Hepatocyte (in vitro differentiated cells): Measurements from ENCODE around the gene KCNK6. TPM values are rescaled to one million over a fixed set of nuclear protein-coding genes. Genes with fewer than 3 reads are reported as not detected.
A peak's percentile ranks its signal among the peaks of the same experiment; 100 is the strongest.
"Not testable (repeated sequence)": the region's sequence is repeated elsewhere in the genome, so short reads cannot be mapped to it uniquely, and the experiment has no call there.

Experiments used
- DNase-seq: peaks from one replicate; pipeline ENCODE4 v3.0.0-alpha.2; 2016; ENCODE audit warnings: low spot score
- H2AFZ ChIP-seq: fragments of 200-600 bp; sonication (generic); 2 replicates; pipeline ENCODE4 v1.6.0; 2016; ENCODE audit warnings: antibody characterized with exemption, mild to moderate bottlenecking
- H3K27ac ChIP-seq: fragments of 200-600 bp; sonication (generic); 2 replicates; pipeline ENCODE4 v1.5.1; 2016; ENCODE audit warnings: mild to moderate bottlenecking
- H3K27me3 ChIP-seq: fragments of 200-600 bp; sonication (generic); 2 replicates; pipeline ENCODE4 v1.6.1; 2016
- H3K36me3 ChIP-seq: fragments of 200-600 bp; sonication (generic); replicated peaks from 2 replicates; pipeline ENCODE4 v1.5.1; 2016; ENCODE audit warnings: low read depth; ENCODE audit not compliant: insufficient read depth
- H3K4me1 ChIP-seq: fragments of 200-600 bp; sonication (generic); 2 replicates; pipeline ENCODE4 v1.5.1; 2016; ENCODE audit warnings: mild to moderate bottlenecking, moderate library complexity; ENCODE audit not compliant: insufficient read depth
- H3K4me2 ChIP-seq: fragments of 200-600 bp; sonication (generic); 2 replicates; pipeline ENCODE4 v1.6.0; 2016
- H3K4me3 ChIP-seq: fragments of 200-600 bp; sonication (generic); 2 replicates; pipeline ENCODE4 v1.5.1; 2016; ENCODE audit warnings: mild to moderate bottlenecking
- H3K79me2 ChIP-seq: fragments of 200-600 bp; sonication (generic); 2 replicates; pipeline ENCODE4 v1.6.0; 2017; ENCODE audit warnings: mild to moderate bottlenecking
- H3K9me2 ChIP-seq: fragments of 200-600 bp; sonication (generic); replicated peaks from 2 replicates; pipeline ENCODE4 v1.6.0; 2017; ENCODE audit warnings: mild to moderate bottlenecking; ENCODE audit not compliant: insufficient read depth
- H3K9me3 ChIP-seq: fragments of 200-600 bp; sonication (generic); 2 replicates; pipeline ENCODE4 v1.5.1; 2016; ENCODE audit warnings: low read depth, mild to moderate bottlenecking
- H4K20me1 ChIP-seq: fragments of 200-600 bp; sonication (generic); 2 replicates; pipeline ENCODE4 v1.6.0; 2016; ENCODE audit warnings: mild to moderate bottlenecking; ENCODE audit not compliant: insufficient read depth, poor library complexity, severe bottlenecking
- CTCF ChIP-seq: fragments of 200-600 bp; sonication (generic); IDR thresholded peaks from 2 replicates; pipeline ENCODE4 v1.5.1; 2016; ENCODE audit warnings: antibody characterized with exemption, mild to moderate bottlenecking; ENCODE audit not compliant: poor library complexity
- EZH2 ChIP-seq: fragments of 200-600 bp; sonication (generic); IDR thresholded peaks from 2 replicates; pipeline ENCODE4 v1.6.1; 2016; ENCODE audit warnings: antibody characterized with exemption, mild to moderate bottlenecking, borderline replicate concordance
- EZH2phosphoT487 ChIP-seq: fragments of 200-600 bp; sonication (generic); IDR thresholded peaks from one replicate; pipeline ENCODE4 v1.6.1; 2018; ENCODE audit warnings: antibody characterized with exemption, mild to moderate bottlenecking, low read depth, moderate library complexity; ENCODE audit not compliant: unreplicated experiment, severe bottlenecking
- WGBS: methylation state at CpG from one replicate; pipeline ENCODE4 v1.1.6; 2016; ENCODE audit warnings: low lambda C conversion rate; ENCODE audit errors: missing lambda C conversion rate; 5-methylcytosine and 5-hydroxymethylcytosine counted together
- polyA plus RNA-seq: library from polyadenylated mRNA; unstranded; fragments of >200 nt; fragmentation: Nextera tagmentation; extraction: Ambion mirVana; gene quantifications from 2 replicates; pipeline ENCODE4 v1.2.1, GENCODE V29; 2016
- total RNA-seq: library from RNA; depleted of rRNA; stranded (reverse); fragments of >200 nt; gene quantifications from 2 replicates; pipeline ENCODE4 v1.2.3, GENCODE V29; 2014

KCNK6 gene
- total and polyA plus RNA-seq, 2 experiments from 2014 or later, result 9.0 to 16.0 TPM

GRCh38 chr19:38335949-38336637, 16.4 kb downstream of the KCNK6 start:
- Histone ChIP-seq H2AFZ (peak overlapping the region; percentile 68), H4K20me1 (no peaks in the 10 kb centered on the region), H3K27ac (peak overlapping the region; percentile 97), H3K4me3 (peak overlapping the region; percentile 83), H3K4me1 (peaks cover 6% of the 10 kb centered on the region), H3K79me2 (peaks cover 6% of the 10 kb centered on the region), H3K9me3 (no peaks in the 10 kb centered on the region), H3K27me3 (no peaks in the 10 kb centered on the region), H3K4me2 (peak overlapping the region; percentile 81), H3K36me3 (no peaks in the 10 kb centered on the region), H3K9me2 (no peaks in the 10 kb centered on the region)
- TF ChIP-seq CTCF, result no peak
- no peak for TF ChIP-seq EZH2
- no peak for TF ChIP-seq EZH2phosphoT487
- WGBS, result 1% methylated on average over 33 of the region's 52 CpGs
- peak; percentile 97 for DNase-seq

- peaks cover 6% of the 10 kb centered on the region for H3K79me2 ChIP-seq
- peak overlapping the region; percentile 97 for H3K27ac ChIP-seq
- H3K4me2 ChIP-seq, result peak overlapping the region; percentile 81
- H3K27me3 ChIP-seq, result no peaks in the 10 kb centered on the region
- H3K36me3 ChIP-seq, result no peaks in the 10 kb centered on the region
- H3K9me3 ChIP-seq, result no peaks in the 10 kb centered on the region
- DNase-seq, result peak; percentile 98
- no peaks in the 10 kb centered on the region for H3K9me2 ChIP-seq
- 10% methylated on average over 20 of the region's 41 CpGs for WGBS
- no peaks in the 10 kb centered on the region for H4K20me1 ChIP-seq
- no peak for TF ChIP-seq EZH2
- H2AFZ ChIP-seq, result peak overlapping the region; percentile 68
- H3K4me3 ChIP-seq, result peak overlapping the region; percentile 83
- H3K4me1 ChIP-seq, result peaks cover 6% of the 10 kb centered on the region
Measured at GRCh38 chr19:38336638-38337359, 17.2 kb downstream of the KCNK6 start.

- TF ChIP-seq EZH2, result no peak
- H3K9me3 ChIP-seq, result no peaks in the 10 kb centered on the region
- peak overlapping the region; percentile 81 for H3K4me2 ChIP-seq
- WGBS, result 56% methylated on average over 10 of the region's 10 CpGs
- no peaks in the 10 kb centered on the region for H4K20me1 ChIP-seq
- peaks cover 6% of the 10 kb centered on the region for H3K4me1 ChIP-seq
- H2AFZ ChIP-seq, result no peak overlapping the region
- peak overlapping the region; percentile 37 for H3K4me3 ChIP-seq
- peaks cover 6% of the 10 kb centered on the region for H3K79me2 ChIP-seq
- no peaks in the 10 kb centered on the region for H3K27me3 ChIP-seq
- DNase-seq, result no peak
- H3K27ac ChIP-seq, result peak overlapping the region; percentile 49
- no peaks in the 10 kb centered on the region for H3K36me3 ChIP-seq
- no peaks in the 10 kb centered on the region for H3K9me2 ChIP-seq
Measured at GRCh38 chr19:38337360-38337653, 17.7 kb downstream of the KCNK6 start.

GRCh38 chr19:38339011-38339410, 19.4 kb downstream of the KCNK6 start:
- H3K9me3 ChIP-seq, H3K4me3 ChIP-seq, H4K20me1 ChIP-seq, H2AFZ ChIP-seq, H3K4me2 ChIP-seq, H3K27me3 ChIP-seq, H3K4me1 ChIP-seq, H3K79me2 ChIP-seq, H3K36me3 ChIP-seq, DNase-seq, H3K9me2 ChIP-seq: not testable (repeated sequence)
- peak overlapping the region; percentile 33 for H3K27ac ChIP-seq
- 12% methylated on average over 4 of the region's 4 CpGs for WGBS

GRCh38 chr19:38340927-38341326, 21.3 kb downstream of the KCNK6 start:
- no peak overlapping the region for H2AFZ ChIP-seq

More at GRCh38 chr19:38340927-38341326, 21.3 kb downstream of the KCNK6 start:
- Histone ChIP-seq H3K9me3 (no peaks in the 10 kb centered on the region), H3K36me3 (no peaks in the 10 kb centered on the region), H3K79me2 (peaks cover 6% of the 10 kb centered on the region), H3K4me2 (no peak overlapping the region), H3K27me3 (no peaks in the 10 kb centered on the region), H3K4me3 (no peak overlapping the region), H4K20me1 (no peaks in the 10 kb centered on the region), H3K27ac (no peak overlapping the region), H3K9me2 (no peaks in the 10 kb centered on the region), H3K4me1 (peaks cover 6% of the 10 kb centered on the region)
- no peak for DNase-seq
- TF ChIP-seq EZH2phosphoT487 (no peak), CTCF (no peak), EZH2 (no peak)
- WGBS, result 93% methylated on average over 2 of the region's 2 CpGs
